ENCODE data around the gene ZC3H6. TPM values are rescaled to one million over a fixed set of nuclear protein-coding genes. Genes with fewer than 3 reads are reported as not detected.
A peak's percentile ranks its signal among the peaks of the same experiment; 100 is the strongest.

ZC3H6 gene
- total RNA-seq, 1 donor from 2014 or later: 15.8 TPM

DNA sequence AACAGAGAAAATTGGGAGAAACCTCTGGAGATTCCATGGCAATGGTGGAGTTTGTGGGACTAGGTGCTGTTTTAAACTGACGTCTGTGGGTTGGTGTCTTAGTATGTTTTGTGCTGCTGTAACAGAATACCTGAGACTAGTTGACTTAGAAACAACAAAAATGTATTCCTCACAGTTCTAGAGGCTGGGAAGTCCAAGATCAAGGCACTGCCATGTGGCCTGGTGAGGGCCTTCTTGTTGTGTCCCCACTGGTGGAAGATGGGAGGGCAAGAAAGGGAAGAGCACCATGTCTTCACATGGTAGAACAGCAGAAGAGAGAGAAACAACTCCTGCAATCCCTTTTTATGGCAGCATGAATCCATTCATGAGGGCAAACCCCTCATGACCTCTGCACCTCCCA, 6.8 kb upstream of the ZC3H6 start:
- peaks cover 12% of the 10 kb centered on the region for H3K9me3 Mint-ChIP-seq
- DNase-seq (ENCODE audit: low spot score in 2 of 2, unreplicated experiment in 2 of 2): no peak
- H3K4me1 Mint-ChIP-seq: peaks cover 12% of the 10 kb centered on the region
- TF ChIP-seq, protein P1, sequence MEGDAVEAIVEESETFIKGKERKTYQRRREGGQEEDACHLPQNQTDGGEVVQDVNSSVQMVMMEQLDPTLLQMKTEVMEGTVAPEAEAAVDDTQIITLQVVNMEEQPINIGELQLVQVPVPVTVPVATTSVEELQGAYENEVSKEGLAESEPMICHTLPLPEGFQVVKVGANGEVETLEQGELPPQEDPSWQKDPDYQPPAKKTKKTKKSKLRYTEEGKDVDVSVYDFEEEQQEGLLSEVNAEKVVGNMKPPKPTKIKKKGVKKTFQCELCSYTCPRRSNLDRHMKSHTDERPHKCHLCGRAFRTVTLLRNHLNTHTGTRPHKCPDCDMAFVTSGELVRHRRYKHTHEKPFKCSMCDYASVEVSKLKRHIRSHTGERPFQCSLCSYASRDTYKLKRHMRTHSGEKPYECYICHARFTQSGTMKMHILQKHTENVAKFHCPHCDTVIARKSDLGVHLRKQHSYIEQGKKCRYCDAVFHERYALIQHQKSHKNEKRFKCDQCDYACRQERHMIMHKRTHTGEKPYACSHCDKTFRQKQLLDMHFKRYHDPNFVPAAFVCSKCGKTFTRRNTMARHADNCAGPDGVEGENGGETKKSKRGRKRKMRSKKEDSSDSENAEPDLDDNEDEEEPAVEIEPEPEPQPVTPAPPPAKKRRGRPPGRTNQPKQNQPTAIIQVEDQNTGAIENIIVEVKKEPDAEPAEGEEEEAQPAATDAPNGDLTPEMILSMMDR (IDR thresholded peaks at IDR 0.05; ENCODE audit: unreplicated experiment): no peak
- no peaks in the 10 kb centered on the region for H3K27me3 Mint-ChIP-seq (ENCODE audit: low read depth)
- H3K27ac Mint-ChIP-seq: no peak overlapping the region
- H3K36me3 Mint-ChIP-seq: no peaks in the 10 kb centered on the region
- H3K4me3 Mint-ChIP-seq: no peak overlapping the region

DNA sequence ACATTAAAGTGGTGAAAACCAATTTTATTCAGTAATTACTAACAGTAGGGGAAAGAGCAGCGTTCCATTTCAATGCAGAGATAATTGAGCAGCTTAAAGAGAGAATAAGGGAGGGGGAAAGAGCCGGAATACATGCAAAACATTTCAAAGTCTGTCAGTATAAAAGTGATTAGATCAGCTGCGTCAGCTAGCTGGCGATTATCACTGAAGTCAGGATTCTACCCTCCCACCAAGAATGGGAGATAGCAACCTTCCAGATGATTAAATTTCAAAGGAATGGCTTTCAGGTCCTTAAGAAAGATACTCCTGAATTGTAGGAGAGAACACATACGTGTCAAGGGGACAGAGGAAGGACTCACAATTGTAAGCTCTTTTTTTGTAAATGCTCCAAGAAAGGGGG, 2.7 kb upstream of the ZC3H6 start:
- Mint-ChIP-seq H3K4me3 (no peak overlapping the region), H3K9me3 (peaks cover 7% of the 10 kb centered on the region), H3K27ac (peak overlapping the region; percentile 52), H3K27me3 (ENCODE audit: low read depth) (no peaks in the 10 kb centered on the region), H3K36me3 (no peaks in the 10 kb centered on the region), H3K4me1 (peaks cover 22% of the 10 kb centered on the region)
- TF ChIP-seq, protein P1 (IDR thresholded peaks at IDR 0.05; ENCODE audit: unreplicated experiment): no peak
- no peak for DNase-seq (ENCODE audit: low spot score in 2 of 2, unreplicated experiment in 2 of 2)

DNA sequence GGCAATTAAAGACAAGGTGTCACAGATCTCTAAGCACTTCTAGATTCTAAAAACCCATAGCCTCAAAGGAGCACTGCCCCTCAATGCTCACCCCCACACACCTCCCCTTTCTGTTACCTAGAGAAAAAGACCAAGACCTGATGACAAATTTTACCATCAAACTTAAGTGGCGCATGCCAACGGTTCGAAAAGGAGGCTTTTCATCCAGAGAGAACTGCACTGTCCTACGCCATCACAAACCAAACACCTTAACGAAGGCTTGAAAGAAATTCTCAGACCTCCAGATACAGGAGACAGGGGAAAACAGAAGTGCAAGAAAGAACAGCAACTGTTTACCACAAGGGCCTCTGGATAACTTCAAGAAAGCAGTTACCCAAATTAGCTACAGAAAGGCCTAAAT, 2.0 kb upstream of the ZC3H6 start:
- peaks cover 4% of the 10 kb centered on the region for H3K9me3 Mint-ChIP-seq
- H3K4me1 Mint-ChIP-seq: peaks cover 22% of the 10 kb centered on the region
- peak overlapping the region; percentile 40 for H3K4me3 Mint-ChIP-seq
- no peak for DNase-seq (ENCODE audit: low spot score in 2 of 2, unreplicated experiment in 2 of 2)
- no peaks in the 10 kb centered on the region for H3K36me3 Mint-ChIP-seq
- no peaks in the 10 kb centered on the region for H3K27me3 Mint-ChIP-seq (ENCODE audit: low read depth)
- H3K27ac Mint-ChIP-seq: peak overlapping the region; percentile 52
- TF ChIP-seq, protein P1 (IDR thresholded peaks at IDR 0.05; ENCODE audit: unreplicated experiment): no peak

DNA sequence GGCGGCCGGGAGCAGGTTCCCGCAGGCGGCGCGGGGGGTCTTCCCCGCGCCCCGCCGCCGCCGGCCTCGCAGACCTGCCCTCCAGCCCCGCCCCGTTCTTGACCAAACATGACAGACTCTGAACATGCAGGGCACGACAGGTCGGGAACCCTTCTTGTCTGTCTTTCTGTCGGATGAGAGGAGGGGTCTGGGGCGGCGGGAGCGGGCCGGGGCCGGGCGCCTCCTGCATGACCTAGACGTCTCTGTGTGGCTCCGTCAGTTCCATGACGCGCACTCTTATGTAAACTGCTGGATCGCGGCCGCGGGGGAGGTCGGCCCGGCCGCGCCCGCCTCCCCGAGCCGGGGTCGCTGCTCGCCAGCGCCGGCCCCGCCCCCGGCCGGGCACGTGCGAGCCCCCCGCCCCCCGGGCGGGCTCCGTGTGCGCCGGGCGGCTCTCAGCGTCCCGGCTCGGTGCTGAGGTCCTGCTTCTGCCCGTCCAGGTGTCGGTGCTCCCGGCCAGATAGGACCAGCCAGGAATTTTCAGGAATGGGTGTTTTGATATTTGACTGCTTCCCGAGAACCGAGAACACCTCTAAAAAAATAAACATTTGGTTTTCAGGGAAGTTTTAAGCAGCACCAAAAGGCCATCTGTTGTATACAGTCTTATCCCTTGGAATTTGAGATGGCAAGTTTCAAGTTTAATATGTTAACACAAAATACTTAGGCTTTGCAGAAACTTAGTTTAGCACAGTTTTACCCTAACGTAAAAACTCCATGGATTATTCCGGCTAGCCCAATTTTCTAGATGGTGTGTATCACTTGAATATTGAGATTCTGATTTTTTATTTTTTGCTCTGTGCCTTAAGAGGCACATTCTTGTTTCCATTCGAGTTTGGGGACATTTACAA, 733 bp downstream of the ZC3H6 start:
- TF ChIP-seq, protein P1 (IDR thresholded peaks at IDR 0.05; ENCODE audit: unreplicated experiment): no peak
- Mint-ChIP-seq H3K27me3 (ENCODE audit: low read depth) (no peaks in the 10 kb centered on the region), H3K36me3 (no peaks in the 10 kb centered on the region), H3K27ac (peak overlapping the region; percentile 100), H3K4me3 (peak overlapping the region; percentile 92), H3K9me3 (no peaks in the 10 kb centered on the region), H3K4me1 (peaks cover 25% of the 10 kb centered on the region)
- DNase-seq (ENCODE audit: low spot score in 2 of 2, unreplicated experiment in 2 of 2): peak; percentile 64 to 76

DNA sequence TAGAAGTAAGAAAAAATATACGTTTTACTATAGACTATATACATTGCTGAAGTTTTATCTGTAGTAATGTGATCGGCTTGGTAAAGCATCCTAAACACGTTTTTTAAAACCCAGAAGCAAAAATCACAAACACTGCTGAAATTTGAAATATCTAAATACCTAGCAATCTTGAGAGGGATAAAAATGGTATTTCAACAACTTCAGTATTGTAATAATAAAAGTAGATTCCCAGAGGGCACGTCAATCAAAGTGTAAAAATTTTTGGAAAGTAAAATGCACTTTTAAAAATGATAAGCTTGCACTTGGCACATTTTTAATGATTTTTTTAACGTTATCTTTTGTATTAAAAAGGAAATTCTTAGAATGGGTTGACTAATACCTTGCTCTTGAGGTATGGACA, 1.6 kb downstream of the ZC3H6 start:
- Mint-ChIP-seq H3K27me3 (ENCODE audit: low read depth) (no peaks in the 10 kb centered on the region), H3K36me3 (no peaks in the 10 kb centered on the region), H3K4me3 (peak overlapping the region; percentile 92), H3K4me1 (peaks cover 26% of the 10 kb centered on the region), H3K27ac (peak overlapping the region; percentile 67), H3K9me3 (no peaks in the 10 kb centered on the region)
- TF ChIP-seq, protein P1 (IDR thresholded peaks at IDR 0.05; ENCODE audit: unreplicated experiment): no peak
- DNase-seq (ENCODE audit: low spot score in 2 of 2, unreplicated experiment in 2 of 2): no peak

Data from mesothelial cell of epicardium (in vitro differentiated cells).